GM12878 (cell line): ENCODE data around the gene YPEL3.

ENCODE experiments used
- CHD2 ChIP-seq: IDR thresholded peaks from 2 replicates; pipeline ENCODE4 v1.6.1; 2011; ENCODE audit warnings: low read depth, low read length, improper control_type of control experiment, borderline replicate concordance
- CREM ChIP-seq: IDR thresholded peaks from 2 replicates; pipeline ENCODE4 v1.6.1; 2014; ENCODE audit warnings: antibody characterized with exemption, low read depth
- EZH2 ChIP-seq: IDR thresholded peaks from 2 replicates; pipeline ENCODE4 v1.6.1; 2012; ENCODE audit warnings: low read depth, mild to moderate bottlenecking, control low read depth, inconsistent platforms, low read length, borderline replicate concordance; ENCODE audit not compliant: control insufficient read depth
- FOXM1 ChIP-seq: IDR thresholded peaks from 2 replicates; pipeline ENCODE4 v1.6.1; 2012; ENCODE audit warnings: low read depth, mild to moderate bottlenecking, inconsistent platforms, low read length, moderate library complexity
- MXI1 ChIP-seq: fragments of 150-350 bp; IDR thresholded peaks from 2 replicates; pipeline ENCODE4 v1.6.1; 2011; ENCODE audit warnings: low read depth, mild to moderate bottlenecking, inconsistent platforms, low read length, improper control_type of control experiment
- NR2C2 ChIP-seq: IDR thresholded peaks from 2 replicates; pipeline ENCODE4 v1.6.1; 2011; ENCODE audit warnings: borderline replicate concordance, low read depth; ENCODE audit not compliant: control insufficient read depth, insufficient read length
- POLR2A ChIP-seq: IDR thresholded peaks from 2 replicates; pipeline ENCODE4 v1.6.1; 2011; ENCODE audit warnings: low read depth, mild to moderate bottlenecking, low read length
- POLR2AphosphoS5 ChIP-seq: IDR thresholded peaks from 2 replicates; pipeline ENCODE4 v1.6.1; 2011; ENCODE audit warnings: mild to moderate bottlenecking, low read length, inconsistent platforms
- ZNF274 ChIP-seq: IDR thresholded peaks from one replicate; pipeline ENCODE4 v1.8.0; 2011; ENCODE audit not compliant: insufficient read length, insufficient read depth
- TF ChIP-seq, protein P1 (sequence below), 3 experiments: IDR thresholded peaks in 2 of 3; conservative IDR thresholded peaks in 1 of 3; 2 replicates each; pipeline ENCODE4 v1.5.1; 2011; ENCODE audit warnings: low read depth in 3 of 3, low read length in 3 of 3, mild to moderate bottlenecking in 3 of 3, control low read depth in 2 of 3, moderate library complexity in 2 of 3, inconsistent platforms in 1 of 3, mixed read lengths in 1 of 3; ENCODE audit not compliant: control insufficient read depth in 2 of 3, insufficient read depth in 1 of 3; ENCODE audit errors: extremely low read depth in 1 of 3
- TF ChIP-seq, protein P2 (sequence below): fragments of 150-350 bp; IDR thresholded peaks from 2 replicates; pipeline ENCODE4 v1.6.1; 2014; ENCODE audit warnings: mild to moderate bottlenecking, low read depth, low read length

DNA sequence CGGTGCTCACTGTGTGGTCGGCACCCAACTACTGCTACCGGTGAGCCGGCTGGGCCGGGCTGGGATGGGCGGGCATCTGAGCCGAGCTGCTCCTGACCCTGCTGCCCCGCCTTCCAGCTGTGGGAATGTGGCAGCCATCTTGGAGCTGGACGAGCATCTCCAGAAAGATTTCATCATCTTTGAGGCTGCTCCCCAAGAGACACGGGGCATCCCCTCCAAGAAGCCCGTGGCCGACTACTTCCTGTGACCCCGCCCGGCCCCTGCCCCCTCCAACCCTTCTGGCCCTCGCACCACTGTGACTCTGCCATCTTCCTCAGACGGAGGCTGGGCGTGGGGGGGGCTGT, 11.2 kb downstream of the YPEL3 start:
- TF ChIP-seq, protein P1, sequence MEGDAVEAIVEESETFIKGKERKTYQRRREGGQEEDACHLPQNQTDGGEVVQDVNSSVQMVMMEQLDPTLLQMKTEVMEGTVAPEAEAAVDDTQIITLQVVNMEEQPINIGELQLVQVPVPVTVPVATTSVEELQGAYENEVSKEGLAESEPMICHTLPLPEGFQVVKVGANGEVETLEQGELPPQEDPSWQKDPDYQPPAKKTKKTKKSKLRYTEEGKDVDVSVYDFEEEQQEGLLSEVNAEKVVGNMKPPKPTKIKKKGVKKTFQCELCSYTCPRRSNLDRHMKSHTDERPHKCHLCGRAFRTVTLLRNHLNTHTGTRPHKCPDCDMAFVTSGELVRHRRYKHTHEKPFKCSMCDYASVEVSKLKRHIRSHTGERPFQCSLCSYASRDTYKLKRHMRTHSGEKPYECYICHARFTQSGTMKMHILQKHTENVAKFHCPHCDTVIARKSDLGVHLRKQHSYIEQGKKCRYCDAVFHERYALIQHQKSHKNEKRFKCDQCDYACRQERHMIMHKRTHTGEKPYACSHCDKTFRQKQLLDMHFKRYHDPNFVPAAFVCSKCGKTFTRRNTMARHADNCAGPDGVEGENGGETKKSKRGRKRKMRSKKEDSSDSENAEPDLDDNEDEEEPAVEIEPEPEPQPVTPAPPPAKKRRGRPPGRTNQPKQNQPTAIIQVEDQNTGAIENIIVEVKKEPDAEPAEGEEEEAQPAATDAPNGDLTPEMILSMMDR (IDR thresholded peaks at IDR 0.05 in 2 of 3, conservative IDR thresholded peaks at IDR 0.05 in 1 of 3; ENCODE audit: control insufficient read depth in 2 of 3, extremely low read depth in 1 of 3, insufficient read depth in 1 of 3, low read depth in 3 of 3, low read length in 3 of 3) = no peak
- TF ChIP-seq EZH2 (no peak), FOXM1 (no peak), POLR2AphosphoS5 (no peak), MXI1 (no peak), CREM (no peak), CHD2 (no peak), ZNF274 (no peak), POLR2A (no peak), NR2C2 (no peak)
- TF ChIP-seq, protein P2, sequence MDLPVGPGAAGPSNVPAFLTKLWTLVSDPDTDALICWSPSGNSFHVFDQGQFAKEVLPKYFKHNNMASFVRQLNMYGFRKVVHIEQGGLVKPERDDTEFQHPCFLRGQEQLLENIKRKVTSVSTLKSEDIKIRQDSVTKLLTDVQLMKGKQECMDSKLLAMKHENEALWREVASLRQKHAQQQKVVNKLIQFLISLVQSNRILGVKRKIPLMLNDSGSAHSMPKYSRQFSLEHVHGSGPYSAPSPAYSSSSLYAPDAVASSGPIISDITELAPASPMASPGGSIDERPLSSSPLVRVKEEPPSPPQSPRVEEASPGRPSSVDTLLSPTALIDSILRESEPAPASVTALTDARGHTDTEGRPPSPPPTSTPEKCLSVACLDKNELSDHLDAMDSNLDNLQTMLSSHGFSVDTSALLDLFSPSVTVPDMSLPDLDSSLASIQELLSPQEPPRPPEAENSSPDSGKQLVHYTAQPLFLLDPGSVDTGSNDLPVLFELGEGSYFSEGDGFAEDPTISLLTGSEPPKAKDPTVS = no peak
